ENCODE results near the gene LTA.
"Not testable (repeated sequence)": the region's sequence is repeated elsewhere in the genome, so short reads cannot be mapped to it uniquely, and the experiment has no call there.

LTA gene

GRCh38 chr6:31588871-31589650, 17.0 kb downstream of the LTA start:
- DNase-seq, result no peak

- DNase-seq, result not testable (repeated sequence)
Observed at GRCh38 chr6:31590691-31591090, 18.6 kb downstream of the LTA start.

- no peak for DNase-seq
Observed at GRCh38 chr6:31592396-31592771, 20.3 kb downstream of the LTA start.

- DNase-seq, result no peak
Observed at GRCh38 chr6:31597006-31597405, 24.9 kb downstream of the LTA start.

- no peak for DNase-seq
Observed at GRCh38 chr6:31607317-31607716, 35.2 kb downstream of the LTA start.

GRCh38 chr6:31609519-31610406, 37.7 kb downstream of the LTA start:
- no peak for DNase-seq

- DNase-seq, result no peak
Observed at GRCh38 chr6:31610968-31611367, 38.9 kb downstream of the LTA start.

- no peak for DNase-seq
Observed at GRCh38 chr6:31614075-31614619, 42.1 kb downstream of the LTA start.

GRCh38 chr6:31614684-31615578, 42.8 kb downstream of the LTA start, which contains the start of gene AIF1:
TSS of gene AIF1 (plus strand) at chr6:31615234. CDS start at chr6:31615330, 96 bp downstream.
- no peak for DNase-seq

- DNase-seq, result no peak
Observed at GRCh38 chr6:31615748-31616147, 43.7 kb downstream of the LTA start.

- no peak for DNase-seq
Observed at GRCh38 chr6:31617010-31617409, 44.9 kb downstream of the LTA start.

- peak; percentile 94 for DNase-seq
Observed at GRCh38 chr6:31619805-31620585, 47.9 kb downstream of the LTA start.

GRCh38 chr6:31620586-31621319, 48.7 kb downstream of the LTA start, which contains the start of gene PRRC2A:
TSS of gene PRRC2A (plus strand) at chr6:31620715. CDS start at chr6:31622790, 2,075 bp downstream.
- no peak for DNase-seq

- DNase-seq, result no peak
Observed at GRCh38 chr6:31621320-31621939, 49.3 kb downstream of the LTA start.

- DNase-seq, result no peak
Observed at GRCh38 chr6:31621991-31622390, 49.9 kb downstream of the LTA start.

- DNase-seq, result no peak
Observed at GRCh38 chr6:31622684-31623091, 50.6 kb downstream of the LTA start.

All from T-helper 9 cell (primary cell).